ENCODE data around the gene UBTD2. TPM values are rescaled to one million over a fixed set of nuclear protein-coding genes. Genes with fewer than 3 reads are reported as not detected.

Gene UBTD2
- polyA plus RNA-seq, 1 donor (not counting 4 experiments of a cell fraction or from before 2014, with no cell fraction given) = 16.2 TPM

DNA sequence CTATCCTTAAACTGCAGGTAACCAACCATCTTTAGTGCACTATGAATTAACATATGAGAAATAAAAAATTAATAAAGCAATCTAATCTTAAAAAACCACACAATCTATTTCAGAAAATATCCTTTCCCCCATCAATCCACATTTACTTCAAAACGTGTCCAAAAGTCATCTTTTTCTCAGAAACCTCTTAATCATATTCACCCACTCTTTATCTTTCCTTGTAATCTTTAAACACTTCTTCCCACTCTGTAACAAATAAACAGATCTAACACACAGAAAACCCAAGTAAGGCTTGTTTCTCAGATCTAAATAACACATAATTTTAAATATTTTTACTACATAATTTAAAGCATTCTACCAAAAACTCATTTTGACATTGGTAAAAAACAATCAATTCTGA is 45.2 kb downstream of the UBTD2 start:
- no peak for DNase-seq (ENCODE audit: low read depth, low spot score)
- H3K9ac ChIP-seq (ENCODE audit: control insufficient read depth, extremely low read depth, insufficient read depth, low read length) = no peak overlapping the region
- H3K27ac ChIP-seq (ENCODE audit: control insufficient read depth, insufficient read depth, low read length) = no peak overlapping the region
- FAIRE-seq = no peak
- no peak overlapping the region for H3K4me3 ChIP-seq (ENCODE audit: control insufficient read depth in 2 of 3, extremely low read depth in 1 of 3, insufficient read depth in 2 of 3, low read depth in 1 of 3, low read length in 3 of 3)
- dilution Hi-C loops (cut with MboI; ENCODE audit: extremely low pct_ligation_motif_present, low sequenced_read_pairs) = no loop called here
- no peaks in the 10 kb centered on the region for H3K27me3 ChIP-seq (ENCODE audit: control insufficient read depth, extremely low read depth, insufficient read depth, low read length)
- no peak for TF ChIP-seq EZH2 (IDR thresholded peaks at IDR 0.05; ENCODE audit: low read length)
- TF ChIP-seq, protein P1, sequence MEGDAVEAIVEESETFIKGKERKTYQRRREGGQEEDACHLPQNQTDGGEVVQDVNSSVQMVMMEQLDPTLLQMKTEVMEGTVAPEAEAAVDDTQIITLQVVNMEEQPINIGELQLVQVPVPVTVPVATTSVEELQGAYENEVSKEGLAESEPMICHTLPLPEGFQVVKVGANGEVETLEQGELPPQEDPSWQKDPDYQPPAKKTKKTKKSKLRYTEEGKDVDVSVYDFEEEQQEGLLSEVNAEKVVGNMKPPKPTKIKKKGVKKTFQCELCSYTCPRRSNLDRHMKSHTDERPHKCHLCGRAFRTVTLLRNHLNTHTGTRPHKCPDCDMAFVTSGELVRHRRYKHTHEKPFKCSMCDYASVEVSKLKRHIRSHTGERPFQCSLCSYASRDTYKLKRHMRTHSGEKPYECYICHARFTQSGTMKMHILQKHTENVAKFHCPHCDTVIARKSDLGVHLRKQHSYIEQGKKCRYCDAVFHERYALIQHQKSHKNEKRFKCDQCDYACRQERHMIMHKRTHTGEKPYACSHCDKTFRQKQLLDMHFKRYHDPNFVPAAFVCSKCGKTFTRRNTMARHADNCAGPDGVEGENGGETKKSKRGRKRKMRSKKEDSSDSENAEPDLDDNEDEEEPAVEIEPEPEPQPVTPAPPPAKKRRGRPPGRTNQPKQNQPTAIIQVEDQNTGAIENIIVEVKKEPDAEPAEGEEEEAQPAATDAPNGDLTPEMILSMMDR (optimal IDR thresholded peaks at IDR 0.05 in 1 of 3, IDR thresholded peaks at IDR 0.05 in 1 of 3, conservative IDR thresholded peaks at IDR 0.05 in 1 of 3; ENCODE audit: extremely low read depth in 1 of 3, insufficient read depth in 2 of 3, low read length in 3 of 3) = no peak
- no peaks in the 10 kb centered on the region for H3K9me3 ChIP-seq (ENCODE audit: control insufficient read depth, low read depth, low read length)
- peaks cover 4% of the 10 kb centered on the region for H4K20me1 ChIP-seq (ENCODE audit: control insufficient read depth, extremely low read depth, insufficient read depth, low read length)
- peaks cover 0 to 2% of the 10 kb centered on the region in 2 experiments for H3K36me3 ChIP-seq (ENCODE audit: control insufficient read depth in 2 of 2, extremely low read depth in 1 of 2, insufficient read depth in 2 of 2, low read length in 2 of 2)
- no peaks in the 10 kb centered on the region for H3K9me1 ChIP-seq (ENCODE audit: control insufficient read depth, extremely low read depth, insufficient read depth, low read length)
- no peaks in the 10 kb centered on the region for H3K4me1 ChIP-seq (ENCODE audit: control insufficient read depth, extremely low read depth, insufficient read depth, low read length)
- H2AFZ ChIP-seq (ENCODE audit: control insufficient read depth, low read length) = no peak overlapping the region
- H3K79me2 ChIP-seq (ENCODE audit: control insufficient read depth, insufficient read depth, low read length) = peaks cover 29% of the 10 kb centered on the region
- H3K4me2 ChIP-seq (ENCODE audit: control insufficient read depth, extremely low read depth, insufficient read depth, low read depth, low read length) = no peak overlapping the region

- H4K20me1 ChIP-seq (ENCODE audit: control insufficient read depth, extremely low read depth, insufficient read depth, low read length) = peaks cover 4% of the 10 kb centered on the region
- dilution Hi-C loops (cut with MboI; ENCODE audit: extremely low pct_ligation_motif_present, low sequenced_read_pairs) = no loop called here
- H3K79me2 ChIP-seq (ENCODE audit: control insufficient read depth, insufficient read depth, low read length) = peaks cover 29% of the 10 kb centered on the region
- no peak overlapping the region for H3K4me2 ChIP-seq (ENCODE audit: control insufficient read depth, extremely low read depth, insufficient read depth, low read depth, low read length)
- no peaks in the 10 kb centered on the region for H3K9me1 ChIP-seq (ENCODE audit: control insufficient read depth, extremely low read depth, insufficient read depth, low read length)
- no peak overlapping the region for H3K9ac ChIP-seq (ENCODE audit: control insufficient read depth, extremely low read depth, insufficient read depth, low read length)
- no peak overlapping the region for H2AFZ ChIP-seq (ENCODE audit: control insufficient read depth, low read length)
- TF ChIP-seq, protein P1 (optimal IDR thresholded peaks at IDR 0.05 in 1 of 3, IDR thresholded peaks at IDR 0.05 in 1 of 3, conservative IDR thresholded peaks at IDR 0.05 in 1 of 3; ENCODE audit: extremely low read depth in 1 of 3, insufficient read depth in 2 of 3, low read length in 3 of 3) = no peak
- TF ChIP-seq EZH2 (IDR thresholded peaks at IDR 0.05; ENCODE audit: low read length) = no peak
- H3K27me3 ChIP-seq (ENCODE audit: control insufficient read depth, extremely low read depth, insufficient read depth, low read length) = no peaks in the 10 kb centered on the region
- H3K4me1 ChIP-seq (ENCODE audit: control insufficient read depth, extremely low read depth, insufficient read depth, low read length) = no peaks in the 10 kb centered on the region
- peaks cover 0 to 4% of the 10 kb centered on the region in 2 experiments for H3K36me3 ChIP-seq (ENCODE audit: control insufficient read depth in 2 of 2, extremely low read depth in 1 of 2, insufficient read depth in 2 of 2, low read length in 2 of 2)
- no peak overlapping the region for H3K4me3 ChIP-seq (ENCODE audit: control insufficient read depth in 2 of 3, extremely low read depth in 1 of 3, insufficient read depth in 2 of 3, low read depth in 1 of 3, low read length in 3 of 3)
- DNase-seq (ENCODE audit: low read depth, low spot score) (no peak), FAIRE-seq (no peak)
- no peaks in the 10 kb centered on the region for H3K9me3 ChIP-seq (ENCODE audit: control insufficient read depth, low read depth, low read length)
- no peak overlapping the region for H3K27ac ChIP-seq (ENCODE audit: control insufficient read depth, insufficient read depth, low read length)
These were observed 47.5 kb downstream of the UBTD2 start for GRCh38 chr5:172235827-172236736.

All from keratinocyte (primary cell).